ENCODE measurements around the gene EXD3.

EXD3 gene

GRCh38 chr9:137392232-137393007 lies 30.5 kb downstream of the EXD3 start:
- Histone ChIP-seq H3K9me3 (no peaks in the 10 kb centered on the region), H3K27me3 (no peaks in the 10 kb centered on the region), H3K4me3 (ENCODE audit: low read depth in 1 of 2, low read length in 1 of 2) (no peak overlapping the region), H3K27ac (no peak overlapping the region), H3K36me3 (peaks cover 6% of the 10 kb centered on the region), H3K4me1 (ENCODE audit: control insufficient read depth in 1 of 2, insufficient read depth in 1 of 2, low read depth in 1 of 2, low read length in 1 of 2) (no peaks in the 10 kb centered on the region)
- no peak for TF ChIP-seq CTCF (IDR thresholded peaks at IDR 0.05)

- H3K36me3 ChIP-seq, result peaks cover 6% of the 10 kb centered on the region
- H3K4me1 ChIP-seq (ENCODE audit: control insufficient read depth in 1 of 2, insufficient read depth in 1 of 2, low read depth in 1 of 2, low read length in 1 of 2), result no peaks in the 10 kb centered on the region
- no peak overlapping the region for H3K27ac ChIP-seq
- H3K4me3 ChIP-seq (ENCODE audit: low read depth in 1 of 2, low read length in 1 of 2), result no peak overlapping the region
- H3K9me3 ChIP-seq, result no peaks in the 10 kb centered on the region
- no peak for TF ChIP-seq CTCF (IDR thresholded peaks at IDR 0.05)
- H3K27me3 ChIP-seq, result no peaks in the 10 kb centered on the region
Measured at GRCh38 chr9:137391411-137391754, 31.6 kb downstream of the EXD3 start.

GRCh38 chr9:137390553-137391410 lies 32.2 kb downstream of the EXD3 start:
- TF ChIP-seq CTCF (IDR thresholded peaks at IDR 0.05), result no peak
- Histone ChIP-seq H3K9me3 (no peaks in the 10 kb centered on the region), H3K27ac (no peak overlapping the region), H3K4me1 (ENCODE audit: control insufficient read depth in 1 of 2, insufficient read depth in 1 of 2, low read depth in 1 of 2, low read length in 1 of 2) (no peaks in the 10 kb centered on the region), H3K27me3 (no peaks in the 10 kb centered on the region), H3K4me3 (ENCODE audit: low read depth in 1 of 2, low read length in 1 of 2) (no peak overlapping the region), H3K36me3 (peaks cover 6% of the 10 kb centered on the region)

GRCh38 chr9:137389428-137389746 lies 33.6 kb downstream of the EXD3 start:
- Histone ChIP-seq H3K9me3 (no peaks in the 10 kb centered on the region), H3K4me3 (ENCODE audit: low read depth in 1 of 2, low read length in 1 of 2) (no peak overlapping the region), H3K4me1 (ENCODE audit: control insufficient read depth in 1 of 2, insufficient read depth in 1 of 2, low read depth in 1 of 2, low read length in 1 of 2) (no peaks in the 10 kb centered on the region), H3K27me3 (no peaks in the 10 kb centered on the region), H3K27ac (no peak overlapping the region), H3K36me3 (peaks cover 6% of the 10 kb centered on the region)
- no peak for TF ChIP-seq CTCF (IDR thresholded peaks at IDR 0.05)

- Histone ChIP-seq H3K27ac (no peak overlapping the region), H3K27me3 (no peaks in the 10 kb centered on the region), H3K36me3 (peaks cover 6% of the 10 kb centered on the region), H3K4me1 (ENCODE audit: control insufficient read depth in 1 of 2, insufficient read depth in 1 of 2, low read depth in 1 of 2, low read length in 1 of 2) (no peaks in the 10 kb centered on the region), H3K9me3 (no peaks in the 10 kb centered on the region), H3K4me3 (ENCODE audit: low read depth in 1 of 2, low read length in 1 of 2) (no peak overlapping the region)
- no peak for TF ChIP-seq CTCF (IDR thresholded peaks at IDR 0.05)
Measured at GRCh38 chr9:137388589-137389427, 34.2 kb downstream of the EXD3 start.

All from neutrophil (primary cell).